Measurements from ENCODE around the gene DNAH14. TPM values are rescaled to one million over a fixed set of nuclear protein-coding genes. Genes with fewer than 3 reads are reported as not detected.

Gene DNAH14
- total and polyA plus RNA-seq, 12 donors = 7.6 to 25.3 (median 16.5) TPM

- no peaks in the 10 kb centered on the region for H3K36me3 ChIP-seq (replicated peaks in 1 of 2)
- intact Hi-C loops (cut with DNase I) = no loop called here
- DNase-seq = no peak
- H3K4me3 ChIP-seq = no peak overlapping the region
- no peaks in the 10 kb centered on the region for H3K4me1 ChIP-seq (replicated peaks in 1 of 2)
- TF ChIP-seq CTCF (IDR thresholded peaks at IDR 0.05) (no peak), POLR2A (IDR thresholded peaks at IDR 0.05) (no peak)
- H3K27ac ChIP-seq = no peak overlapping the region
- H3K9me3 ChIP-seq (replicated peaks in 1 of 3) = no peaks in the 10 kb centered on the region
- WGBS, 4 donors = 87 to 95% (median 91%) methylated on average over 1 of the region's 1 CpG
- H3K27me3 ChIP-seq = no peaks in the 10 kb centered on the region
These were observed 506.0 kb downstream of the DNAH14 start for GRCh38 chr1:225435487-225435886.

DNA sequence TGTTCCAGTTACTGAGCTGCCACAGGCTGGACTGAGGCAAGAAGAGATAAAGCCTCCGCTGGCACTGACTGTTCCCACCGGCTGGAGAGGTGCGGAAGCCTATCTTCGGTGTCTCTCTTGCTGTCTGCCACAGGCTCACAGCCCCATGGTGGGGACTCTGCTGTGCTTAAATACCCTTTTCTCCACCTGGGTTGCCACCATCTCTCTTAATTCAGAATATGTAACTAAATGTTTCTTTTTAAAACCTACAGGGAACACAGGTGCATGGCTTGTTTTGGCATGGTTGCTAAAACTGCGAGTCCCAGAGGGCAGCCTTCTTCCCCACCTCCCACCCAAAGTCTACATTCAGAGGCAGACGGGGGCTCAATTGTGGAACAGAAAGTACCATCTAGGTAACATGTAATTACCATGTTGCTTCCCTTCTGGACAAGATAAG is 506.5 kb downstream of the DNAH14 start:
- no peak overlapping the region for H3K27ac ChIP-seq
- TF ChIP-seq POLR2A (IDR thresholded peaks at IDR 0.05) (no peak), CTCF (IDR thresholded peaks at IDR 0.05) (no peak)
- WGBS, 4 donors = 74 to 81% (median 77%) methylated on average over 5 to 6 of the region's 6 CpGs
- no peaks in the 10 kb centered on the region for H3K36me3 ChIP-seq (replicated peaks in 1 of 2)
- H3K27me3 ChIP-seq = no peaks in the 10 kb centered on the region
- no peak for DNase-seq
- H3K4me1 ChIP-seq (replicated peaks in 1 of 2) = no peaks in the 10 kb centered on the region
- no peaks in the 10 kb centered on the region for H3K9me3 ChIP-seq (replicated peaks in 1 of 3)
- intact Hi-C loops (cut with DNase I) = no loop called here
- no peak overlapping the region for H3K4me3 ChIP-seq

DNA sequence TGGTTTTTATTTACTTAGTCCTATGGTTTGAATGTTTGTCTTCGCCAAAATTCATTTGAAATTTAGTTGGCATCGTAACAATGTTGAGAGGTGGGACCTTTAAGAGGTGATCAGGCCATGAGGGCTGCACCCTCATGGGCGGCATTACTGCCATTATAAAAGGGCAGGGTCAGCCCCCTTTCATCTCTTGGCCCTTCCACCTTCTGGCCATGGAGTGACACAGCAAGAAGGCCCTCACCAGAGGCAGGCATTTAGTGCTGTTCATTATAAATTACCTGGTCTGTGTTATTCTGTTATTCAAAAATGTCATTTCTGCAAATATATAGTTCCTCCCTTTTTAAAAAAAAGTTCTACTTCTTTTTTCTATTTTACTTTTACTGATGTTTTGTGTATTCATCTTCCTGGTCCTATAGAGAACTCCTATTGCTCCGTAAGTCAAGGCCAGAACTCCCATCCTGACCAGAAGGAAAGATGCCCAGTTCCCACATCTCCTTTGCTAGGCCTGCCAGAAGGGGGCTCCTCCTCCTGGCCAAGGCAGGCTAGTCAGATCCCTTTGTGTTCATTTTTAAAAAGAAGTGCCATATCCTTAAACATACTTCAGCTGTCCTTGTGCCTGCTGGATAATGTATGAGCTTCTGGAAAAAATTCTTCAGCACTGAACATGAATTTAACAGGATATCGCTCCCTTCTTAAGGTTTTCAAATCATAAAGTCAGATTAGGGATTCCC is 508.4 kb downstream of the DNAH14 start:
- WGBS, 4 donors = 86 to 90% (median 87%) methylated on average over 5 of the region's 5 CpGs
- DNase-seq = peak in 1 of 7 donors; percentile 27
- intact Hi-C loops (cut with DNase I) = no loop called here

More for the DNA sequence above, 508.4 kb downstream of the DNAH14 start:
- TF ChIP-seq CTCF (IDR thresholded peaks at IDR 0.05) (peak in 2 of 6 experiments; percentile 8 to 24), POLR2A (IDR thresholded peaks at IDR 0.05) (no peak)
- Histone ChIP-seq H3K9me3 (replicated peaks in 1 of 3) (no peaks in the 10 kb centered on the region), H3K4me3 (no peak overlapping the region), H3K4me1 (replicated peaks in 1 of 2) (no peaks in the 10 kb centered on the region), H3K36me3 (replicated peaks in 1 of 2) (no peaks in the 10 kb centered on the region), H3K27me3 (no peaks in the 10 kb centered on the region), H3K27ac (no peak overlapping the region)

Data from adrenal gland (tissue), 12 donors.